Measurements from ENCODE around the gene ADAM33. TPM values are rescaled to one million over a fixed set of nuclear protein-coding genes. Genes with fewer than 3 reads are reported as not detected.

ADAM33 gene
- total RNA-seq, 2 donors from 2014 or later: 3.0 to 3.3 TPM

GRCh38 chr20:3691306-3691705 lies 9.5 kb upstream of the ADAM33 start:
- H3K27me3 Mint-ChIP-seq (ENCODE audit: insufficient read depth): peaks cover 8% of the 10 kb centered on the region
- Histone ChIP-seq H3K9ac (ENCODE audit: extremely low read depth, low read length, poor library complexity, severe bottlenecking) (no peak overlapping the region), H3K9me3 (ENCODE audit: control insufficient read depth, low read length) (no peaks in the 10 kb centered on the region), H3K27ac (ENCODE audit: low read depth, low read length) (no peak overlapping the region), H3K4me3 (ENCODE audit: low read length) (no peak overlapping the region), H3K36me3 (ENCODE audit: control insufficient read depth, insufficient read depth, low read length) (no peaks in the 10 kb centered on the region), H3K27me3 (ENCODE audit: control insufficient read depth, insufficient read depth, low read length, poor library complexity, severe bottlenecking) (no peaks in the 10 kb centered on the region), H3K4me1 (ENCODE audit: control insufficient read depth, insufficient read depth, low read length) (no peaks in the 10 kb centered on the region)
- H3K9me3 Mint-ChIP-seq: peaks cover 1% of the 10 kb centered on the region
- 92% methylated on average over 16 of the region's 16 CpGs for WGBS, 2 experiments (ENCODE audit: insufficient coverage in 1 of 2, insufficient read length in 1 of 2)
- no peak overlapping the region for H3K4me3 Mint-ChIP-seq
- no peak overlapping the region for H3K27ac Mint-ChIP-seq
- H3K4me1 Mint-ChIP-seq: no peaks in the 10 kb centered on the region
- H3K36me3 Mint-ChIP-seq (ENCODE audit: low read depth): no peaks in the 10 kb centered on the region
- no peak for TF ChIP-seq CTCF (conservative IDR thresholded peaks at IDR 0.05)
- no peak for DNase-seq

GRCh38 chr20:3690413-3690812 lies 8.6 kb upstream of the ADAM33 start:
- no peaks in the 10 kb centered on the region for H3K4me1 Mint-ChIP-seq
- DNase-seq: no peak
- Histone ChIP-seq H3K4me3 (ENCODE audit: low read length) (no peak overlapping the region), H3K27me3 (ENCODE audit: control insufficient read depth, insufficient read depth, low read length, poor library complexity, severe bottlenecking) (no peaks in the 10 kb centered on the region), H3K9me3 (ENCODE audit: control insufficient read depth, low read length) (no peaks in the 10 kb centered on the region), H3K27ac (ENCODE audit: low read depth, low read length) (no peak overlapping the region), H3K36me3 (ENCODE audit: control insufficient read depth, insufficient read depth, low read length) (no peaks in the 10 kb centered on the region), H3K4me1 (ENCODE audit: control insufficient read depth, insufficient read depth, low read length) (no peaks in the 10 kb centered on the region), H3K9ac (ENCODE audit: extremely low read depth, low read length, poor library complexity, severe bottlenecking) (no peak overlapping the region)
- WGBS, 2 experiments (ENCODE audit: insufficient coverage in 1 of 2, insufficient read length in 1 of 2): 98 to 100% methylated on average over 1 to 3 of the region's 3 CpGs
- no peak overlapping the region for H3K27ac Mint-ChIP-seq
- TF ChIP-seq CTCF (conservative IDR thresholded peaks at IDR 0.05): no peak
- no peaks in the 10 kb centered on the region for H3K9me3 Mint-ChIP-seq
- no peaks in the 10 kb centered on the region for H3K36me3 Mint-ChIP-seq (ENCODE audit: low read depth)
- H3K4me3 Mint-ChIP-seq: no peak overlapping the region
- H3K27me3 Mint-ChIP-seq (ENCODE audit: insufficient read depth): peaks cover 16% of the 10 kb centered on the region

- H3K9me3 Mint-ChIP-seq: no peaks in the 10 kb centered on the region
- Histone ChIP-seq H3K27ac (ENCODE audit: low read depth, low read length) (no peak overlapping the region), H3K4me3 (ENCODE audit: low read length) (no peak overlapping the region), H3K4me1 (ENCODE audit: control insufficient read depth, insufficient read depth, low read length) (no peaks in the 10 kb centered on the region), H3K9ac (ENCODE audit: extremely low read depth, low read length, poor library complexity, severe bottlenecking) (no peak overlapping the region), H3K36me3 (ENCODE audit: control insufficient read depth, insufficient read depth, low read length) (no peaks in the 10 kb centered on the region), H3K9me3 (ENCODE audit: control insufficient read depth, low read length) (no peaks in the 10 kb centered on the region), H3K27me3 (ENCODE audit: control insufficient read depth, insufficient read depth, low read length, poor library complexity, severe bottlenecking) (no peaks in the 10 kb centered on the region)
- H3K4me1 Mint-ChIP-seq: no peaks in the 10 kb centered on the region
- no peak overlapping the region for H3K27ac Mint-ChIP-seq
- DNase-seq: no peak
- TF ChIP-seq CTCF (conservative IDR thresholded peaks at IDR 0.05): no peak
- 67 to 90% methylated on average over 1 to 10 of the region's 11 CpGs for WGBS, 2 experiments (ENCODE audit: insufficient coverage in 1 of 2, insufficient read length in 1 of 2)
- no peaks in the 10 kb centered on the region for H3K36me3 Mint-ChIP-seq (ENCODE audit: low read depth)
- H3K27me3 Mint-ChIP-seq (ENCODE audit: insufficient read depth): peaks cover 19% of the 10 kb centered on the region
- H3K4me3 Mint-ChIP-seq: no peak overlapping the region
Measured at GRCh38 chr20:3689978-3690377, 8.2 kb upstream of the ADAM33 start.
